T-helper 1 cell treated with Interleukin-12 subunit alpha and Interleukin-12 subunit beta and Interleukin-4 antibody, amounts not matched to agents 30 μg/mL and 1 μg/mL, for 36 hours (primary cell): Measurements from ENCODE around the gene CD2AP.
"Not testable (repeated sequence)": the region's sequence is repeated elsewhere in the genome, so short reads cannot be mapped to it uniquely, and the experiment has no call there.

ENCODE experiments used
- H3K27ac Mint-ChIP-seq: one replicate; pipeline ENCODE4 v1.8.0; 2021; ENCODE audit warnings: mild to moderate bottlenecking, mixed read lengths
- H3K27me3 Mint-ChIP-seq: one replicate; pipeline ENCODE4 v1.8.0; 2021; ENCODE audit warnings: low read depth, mixed read lengths
- H3K36me3 Mint-ChIP-seq: one replicate; pipeline ENCODE4 v1.8.0; 2021; ENCODE audit warnings: low read depth, mixed read lengths
- H3K4me1 Mint-ChIP-seq: one replicate; pipeline ENCODE4 v1.8.0; 2021; ENCODE audit warnings: low read depth, mixed read lengths
- H3K4me3 Mint-ChIP-seq: one replicate; pipeline ENCODE4 v1.8.0; 2021; ENCODE audit warnings: mild to moderate bottlenecking, moderate library complexity, mixed read lengths
- H3K9me3 Mint-ChIP-seq: one replicate; pipeline ENCODE4 v1.8.0; 2021; ENCODE audit warnings: mixed read lengths

The CD2AP gene

GRCh38 chr6:47633141-47633540, 155.6 kb downstream of the CD2AP start:
- peaks cover 14% of the 10 kb centered on the region for H3K27me3 Mint-ChIP-seq
- peaks cover 9% of the 10 kb centered on the region for H3K4me1 Mint-ChIP-seq
- no peaks in the 10 kb centered on the region for H3K9me3 Mint-ChIP-seq
- H3K36me3 Mint-ChIP-seq, result no peaks in the 10 kb centered on the region
- no peak overlapping the region for H3K4me3 Mint-ChIP-seq
- H3K27ac Mint-ChIP-seq, result no peak overlapping the region

DNA sequence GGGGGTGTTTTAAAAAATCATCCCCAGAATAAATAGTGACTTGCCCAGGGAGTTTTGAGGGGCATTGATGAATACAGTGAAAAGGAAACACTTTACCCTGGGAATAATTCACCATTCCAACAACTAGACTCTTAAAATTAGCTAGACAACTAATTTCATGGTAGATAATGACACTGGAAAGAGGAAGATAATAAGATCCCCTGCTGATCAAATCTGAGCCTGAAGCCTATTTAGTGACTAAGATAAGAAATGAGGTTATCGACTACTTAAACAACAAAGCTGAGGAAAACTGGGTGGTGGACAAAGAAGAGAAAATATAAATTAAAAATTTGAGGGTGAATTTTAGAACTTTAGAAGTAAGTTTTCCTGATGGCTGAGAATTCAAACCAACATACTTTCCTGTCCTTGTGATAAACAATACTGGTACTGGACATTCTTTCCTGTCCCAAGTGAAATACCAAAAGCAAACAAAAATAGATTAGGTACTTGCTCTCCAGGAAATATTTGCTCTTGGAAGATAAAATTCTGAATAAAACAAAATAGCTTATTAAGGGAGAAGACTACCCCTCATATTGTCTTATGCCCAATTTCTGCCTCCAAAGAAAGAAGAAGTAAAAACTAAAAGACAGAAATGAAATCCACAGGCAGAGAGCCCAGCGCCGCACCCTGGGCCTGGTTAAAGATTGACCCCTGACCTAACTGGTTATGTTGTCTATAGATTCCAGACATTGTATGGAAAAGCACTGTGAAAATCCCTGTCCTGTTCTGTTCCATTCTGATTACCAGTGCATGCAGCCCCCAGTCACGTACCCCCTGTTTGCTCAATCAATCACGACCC, 156.8 kb downstream of the CD2AP start:
- no peak overlapping the region for H3K4me3 Mint-ChIP-seq
- no peak overlapping the region for H3K27ac Mint-ChIP-seq
- H3K27me3 Mint-ChIP-seq, result peaks cover 15% of the 10 kb centered on the region
- peaks cover 9% of the 10 kb centered on the region for H3K4me1 Mint-ChIP-seq
- no peaks in the 10 kb centered on the region for H3K9me3 Mint-ChIP-seq
- no peaks in the 10 kb centered on the region for H3K36me3 Mint-ChIP-seq

DNA sequence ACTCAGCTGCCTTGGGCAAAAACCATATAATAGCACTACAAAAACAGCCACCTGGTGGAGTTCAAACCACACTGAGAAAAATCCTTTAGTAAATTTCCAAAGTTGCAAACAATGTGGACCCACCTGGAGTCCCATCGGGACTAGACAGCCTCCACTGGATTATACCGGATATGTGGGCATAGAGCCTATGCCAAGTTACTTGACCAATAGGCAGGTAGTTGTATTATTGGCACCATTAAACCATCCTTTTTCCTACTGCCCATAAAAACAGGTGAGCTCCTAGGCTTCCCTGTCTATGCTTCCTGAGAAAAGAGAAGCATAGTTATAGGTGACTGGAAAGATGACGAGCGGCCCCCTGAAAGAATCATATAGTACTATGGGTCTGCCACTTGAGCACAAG, 169.1 kb downstream of the CD2AP start:
- H3K4me1 Mint-ChIP-seq, result no peaks in the 10 kb centered on the region
- H3K9me3 Mint-ChIP-seq, result no peaks in the 10 kb centered on the region
- H3K36me3 Mint-ChIP-seq, result no peaks in the 10 kb centered on the region
- H3K27ac Mint-ChIP-seq, result no peak overlapping the region
- H3K27me3 Mint-ChIP-seq, result peaks cover 8% of the 10 kb centered on the region
- H3K4me3 Mint-ChIP-seq, result no peak overlapping the region

DNA sequence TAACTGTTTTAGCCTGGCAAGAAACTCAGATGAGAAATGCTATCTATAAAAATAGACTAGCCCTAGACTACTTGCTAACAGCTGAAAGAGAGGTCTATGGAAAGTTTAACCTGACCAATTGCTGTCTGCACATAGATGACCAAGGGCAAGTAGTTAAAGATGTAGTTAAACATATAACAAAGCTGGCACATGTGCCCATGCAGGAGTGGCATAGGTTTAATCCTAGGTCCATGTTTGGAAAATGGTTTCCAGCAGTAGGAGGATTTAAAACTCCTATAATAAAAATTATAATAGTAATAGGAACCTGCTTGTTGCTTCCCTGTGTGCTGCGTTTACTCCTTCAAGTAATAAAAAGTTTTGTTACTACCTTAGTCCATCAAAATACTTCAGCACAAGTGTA, 169.6 kb downstream of the CD2AP start:
- Mint-ChIP-seq H3K27me3 (peaks cover 5% of the 10 kb centered on the region), H3K9me3 (no peaks in the 10 kb centered on the region)

GRCh38 chr6:47647626-47648025, 170.0 kb downstream of the CD2AP start:
- not testable (repeated sequence) for H3K4me3 Mint-ChIP-seq, H3K4me1 Mint-ChIP-seq, H3K36me3 Mint-ChIP-seq, H3K9me3 Mint-ChIP-seq, H3K27me3 Mint-ChIP-seq, H3K27ac Mint-ChIP-seq

More for the DNA sequence above, 169.6 kb downstream of the CD2AP start:
- Mint-ChIP-seq H3K27ac (no peak overlapping the region), H3K36me3 (no peaks in the 10 kb centered on the region), H3K4me3 (no peak overlapping the region), H3K4me1 (no peaks in the 10 kb centered on the region)

DNA sequence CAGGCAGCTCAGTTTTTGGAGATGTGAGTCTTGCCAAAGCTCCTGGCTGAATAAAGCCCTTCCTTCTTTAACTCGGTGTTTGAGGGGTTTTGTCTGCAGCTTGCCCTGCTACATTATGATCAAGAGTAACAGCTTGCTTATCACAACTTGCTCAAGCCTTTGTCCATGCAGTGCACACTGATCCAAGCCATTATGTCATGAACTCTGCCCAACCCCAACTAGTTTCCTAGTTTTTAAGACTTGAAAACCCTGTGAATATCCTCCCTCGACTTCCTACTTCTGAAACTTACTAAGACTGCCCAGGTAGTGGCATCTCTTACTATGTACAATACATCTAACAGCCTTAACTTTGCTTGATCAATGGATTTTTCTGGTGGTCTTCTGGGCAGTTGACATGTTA, 170.4 kb downstream of the CD2AP start:
- Mint-ChIP-seq H3K36me3 (no peaks in the 10 kb centered on the region), H3K4me1 (no peaks in the 10 kb centered on the region), H3K4me3 (no peak overlapping the region), H3K27ac (no peak overlapping the region), H3K9me3 (no peaks in the 10 kb centered on the region), H3K27me3 (no peaks in the 10 kb centered on the region)

DNA sequence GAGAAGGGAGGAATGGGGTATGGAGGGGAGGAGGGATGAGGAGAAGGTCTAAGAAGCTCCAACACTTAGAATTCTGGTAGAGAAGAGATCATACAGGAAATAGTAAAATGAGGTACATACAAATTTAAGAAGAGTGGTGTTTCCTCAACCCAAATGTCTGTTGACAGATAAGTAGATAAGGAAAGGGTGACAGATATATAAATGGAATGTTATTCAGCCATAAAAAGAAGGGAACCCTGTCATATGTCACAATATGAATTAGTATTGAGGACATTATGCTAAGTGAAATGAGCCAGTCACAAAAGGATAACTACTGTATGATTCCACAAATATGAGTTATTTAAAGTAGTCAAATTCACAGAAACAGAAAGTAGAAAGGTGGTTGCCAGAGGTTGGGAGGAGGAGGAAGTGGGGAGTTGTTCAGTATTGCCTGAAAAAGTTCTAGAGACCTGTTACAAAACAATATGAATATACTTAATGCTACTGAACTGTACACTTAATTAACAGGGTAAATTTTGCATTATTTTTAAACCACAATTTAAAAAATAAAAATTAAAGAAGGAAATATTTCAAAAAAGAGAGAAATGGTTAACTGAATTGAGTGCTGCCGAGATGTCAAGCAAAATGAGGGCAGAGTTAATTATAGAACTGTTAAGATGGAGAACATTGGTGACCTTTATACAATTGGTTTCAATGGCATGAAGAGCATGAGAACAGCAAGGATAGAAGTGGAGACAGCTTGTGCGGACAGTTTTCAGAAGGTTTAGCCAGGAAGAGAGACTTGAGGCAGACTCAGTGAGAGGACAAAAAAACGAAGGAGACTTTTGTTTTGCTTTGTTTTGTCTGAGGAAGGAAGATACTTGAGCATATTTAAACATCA, 173.2 kb downstream of the CD2AP start:
- no peaks in the 10 kb centered on the region for H3K36me3 Mint-ChIP-seq
- H3K27ac Mint-ChIP-seq, result no peak overlapping the region
- peaks cover 1% of the 10 kb centered on the region for H3K4me1 Mint-ChIP-seq
- H3K27me3 Mint-ChIP-seq, result no peaks in the 10 kb centered on the region
- H3K4me3 Mint-ChIP-seq, result no peak overlapping the region
- no peaks in the 10 kb centered on the region for H3K9me3 Mint-ChIP-seq

DNA sequence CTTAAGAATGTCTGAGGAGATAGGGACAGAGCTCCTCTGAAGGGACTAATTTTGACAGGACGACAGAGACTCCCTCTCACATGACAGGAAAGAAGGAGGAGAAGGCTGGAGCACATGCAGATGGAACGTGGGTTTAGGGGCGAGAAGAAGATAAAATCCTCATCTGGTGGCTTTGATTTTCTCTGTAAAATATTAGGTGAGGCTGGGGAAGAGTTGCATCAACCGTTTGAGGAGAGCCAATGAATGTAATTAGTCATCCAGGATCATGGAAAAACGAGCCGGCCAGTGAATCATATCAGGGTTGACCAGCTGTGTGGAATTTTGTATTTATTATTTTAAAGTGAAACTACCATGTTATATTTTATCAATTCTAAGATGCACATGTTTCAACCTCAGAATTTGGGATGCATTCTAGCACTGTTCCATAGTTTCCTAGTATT, 173.9 kb downstream of the CD2AP start:
- H3K9me3 Mint-ChIP-seq, result no peaks in the 10 kb centered on the region

GRCh38 chr6:47653706-47654105, 176.1 kb downstream of the CD2AP start:
- peaks cover 17% of the 10 kb centered on the region for H3K27me3 Mint-ChIP-seq
- no peak overlapping the region for H3K4me3 Mint-ChIP-seq
- H3K9me3 Mint-ChIP-seq, result no peaks in the 10 kb centered on the region
- peaks cover 9% of the 10 kb centered on the region for H3K4me1 Mint-ChIP-seq
- no peaks in the 10 kb centered on the region for H3K36me3 Mint-ChIP-seq
- no peak overlapping the region for H3K27ac Mint-ChIP-seq

More for the DNA sequence above, 173.9 kb downstream of the CD2AP start:
- Mint-ChIP-seq H3K27ac (no peak overlapping the region), H3K27me3 (peaks cover 3% of the 10 kb centered on the region), H3K4me1 (peaks cover 8% of the 10 kb centered on the region), H3K36me3 (no peaks in the 10 kb centered on the region), H3K4me3 (no peak overlapping the region)

- H3K27me3 Mint-ChIP-seq, result peaks cover 17% of the 10 kb centered on the region
- no peaks in the 10 kb centered on the region for H3K9me3 Mint-ChIP-seq
- no peak overlapping the region for H3K4me3 Mint-ChIP-seq
- H3K4me1 Mint-ChIP-seq, result peaks cover 9% of the 10 kb centered on the region
- H3K36me3 Mint-ChIP-seq, result no peaks in the 10 kb centered on the region
- H3K27ac Mint-ChIP-seq, result no peak overlapping the region
Measured at GRCh38 chr6:47654255-47654654, 176.7 kb downstream of the CD2AP start.

- Mint-ChIP-seq H3K4me3 (no peak overlapping the region), H3K9me3 (no peaks in the 10 kb centered on the region), H3K36me3 (no peaks in the 10 kb centered on the region)
Measured at GRCh38 chr6:47655719-47656595, 178.4 kb downstream of the CD2AP start.

DNA sequence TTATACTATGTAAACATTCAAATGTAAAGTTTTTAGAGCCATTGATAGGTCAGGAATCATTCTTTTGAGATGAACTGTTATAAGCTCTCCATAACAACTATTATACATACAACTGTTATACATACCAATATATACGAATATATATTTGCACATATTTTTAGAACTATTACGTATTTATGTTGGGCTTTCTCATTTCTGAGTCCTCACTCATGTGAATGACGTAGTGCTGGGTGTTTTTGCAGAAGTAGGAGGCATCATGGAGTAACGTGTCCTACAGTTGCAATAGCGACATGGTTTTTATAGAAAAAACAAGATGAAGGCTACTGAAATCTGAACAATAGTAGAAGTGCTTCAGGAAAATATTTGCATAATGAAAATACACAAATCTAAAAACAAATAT, 184.4 kb downstream of the CD2AP start:
- Mint-ChIP-seq H3K4me3 (no peak overlapping the region), H3K36me3 (no peaks in the 10 kb centered on the region), H3K27ac (no peak overlapping the region), H3K4me1 (peaks cover 3% of the 10 kb centered on the region), H3K9me3 (no peaks in the 10 kb centered on the region), H3K27me3 (peaks cover 29% of the 10 kb centered on the region)

More at GRCh38 chr6:47655719-47656595, 178.4 kb downstream of the CD2AP start:
- Mint-ChIP-seq H3K4me1 (peaks cover 9% of the 10 kb centered on the region), H3K27me3 (peaks cover 23% of the 10 kb centered on the region), H3K27ac (no peak overlapping the region)

DNA sequence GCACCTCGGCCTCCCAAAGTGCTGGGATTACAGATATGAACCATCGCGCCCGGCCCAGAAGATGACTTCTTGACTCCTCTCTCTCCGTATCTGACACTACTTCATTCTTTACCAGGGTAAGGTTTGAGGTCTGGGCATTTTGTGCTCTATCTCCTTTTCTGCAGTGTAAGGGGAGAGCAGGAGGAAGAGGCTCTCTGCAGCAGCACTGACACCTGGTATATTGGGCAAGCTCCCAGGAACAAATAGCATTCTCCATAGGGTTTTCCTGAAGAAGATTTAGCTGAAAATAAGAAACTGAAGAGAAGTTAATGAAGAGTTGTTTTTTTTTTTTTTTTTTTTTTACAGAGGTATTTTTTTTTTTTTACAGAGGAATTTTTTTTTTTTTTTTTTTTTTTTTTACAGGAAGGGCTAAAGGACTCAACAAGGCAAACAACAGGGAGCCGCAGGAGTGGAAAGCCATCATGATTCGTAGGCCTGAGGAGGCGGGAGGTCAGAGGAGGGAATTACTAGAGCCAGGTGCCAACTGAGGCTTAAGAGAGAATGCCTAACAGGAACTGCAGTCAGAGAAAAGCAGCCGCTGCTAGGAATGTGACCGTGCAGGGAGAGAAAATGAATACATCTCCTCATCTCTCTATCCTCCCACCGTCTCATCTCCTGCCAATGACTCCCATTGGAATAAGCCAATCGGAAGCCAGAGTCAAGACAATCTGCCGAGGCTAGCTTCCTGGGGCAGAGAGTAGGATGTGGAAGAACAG, 186.1 kb downstream of the CD2AP start:
- peaks cover 16% of the 10 kb centered on the region for H3K27me3 Mint-ChIP-seq
- H3K9me3 Mint-ChIP-seq, result no peaks in the 10 kb centered on the region
- peaks cover 2% of the 10 kb centered on the region for H3K4me1 Mint-ChIP-seq
- no peaks in the 10 kb centered on the region for H3K36me3 Mint-ChIP-seq
- H3K27ac Mint-ChIP-seq, result no peak overlapping the region
- H3K4me3 Mint-ChIP-seq, result no peak overlapping the region
